ENCODE results near the gene TMEM151B.

Gene TMEM151B

GRCh38 chr6:44355640-44356039, 85.4 kb downstream of the TMEM151B start:
- no peak for FAIRE-seq

GRCh38 chr6:44356487-44356886, 86.2 kb downstream of the TMEM151B start:
- FAIRE-seq (no peak), DNase-seq (ENCODE audit: insufficient read length, low spot score) (no peak)

More at GRCh38 chr6:44355640-44356039, 85.4 kb downstream of the TMEM151B start:
- DNase-seq (ENCODE audit: insufficient read length, low spot score), result no peak
